ENCODE results near the gene HOXC5.

The HOXC5 gene

GRCh38 chr12:54011665-54012532 lies 21.0 kb upstream of the HOXC5 start:
- TF ChIP-seq CTCF (IDR thresholded peaks at IDR 0.05; ENCODE audit: borderline replicate concordance, control extremely low read depth, extremely low read depth, insufficient read depth, missing control alignments) = no peak
- in situ Hi-C loops (cut with MboI; ENCODE audit: low sequenced_read_pairs, unreplicated experiment) = no loop called here
- no peak for DNase-seq (ENCODE audit: low spot score)

GRCh38 chr12:54012631-54013409 lies 20.0 kb upstream of the HOXC5 start:
- in situ Hi-C loops (cut with MboI; ENCODE audit: low sequenced_read_pairs, unreplicated experiment) = no loop called here
- no peak for DNase-seq (ENCODE audit: low spot score)
- TF ChIP-seq CTCF (IDR thresholded peaks at IDR 0.05; ENCODE audit: borderline replicate concordance, control extremely low read depth, extremely low read depth, insufficient read depth, missing control alignments) = no peak

- no peak for TF ChIP-seq CTCF (IDR thresholded peaks at IDR 0.05; ENCODE audit: borderline replicate concordance, control extremely low read depth, extremely low read depth, insufficient read depth, missing control alignments)
- no peak for DNase-seq (ENCODE audit: low spot score)
- in situ Hi-C loops (cut with MboI; ENCODE audit: low sequenced_read_pairs, unreplicated experiment) = no loop called here
Measured at GRCh38 chr12:54014377-54015017, 18.4 kb upstream of the HOXC5 start.

GRCh38 chr12:54015018-54015931 lies 17.6 kb upstream of the HOXC5 start:
- no peak for TF ChIP-seq CTCF (IDR thresholded peaks at IDR 0.05; ENCODE audit: borderline replicate concordance, control extremely low read depth, extremely low read depth, insufficient read depth, missing control alignments)
- DNase-seq (ENCODE audit: low spot score) = no peak
- in situ Hi-C loops (cut with MboI; ENCODE audit: low sequenced_read_pairs, unreplicated experiment) = no loop called here

- no peak for TF ChIP-seq CTCF (IDR thresholded peaks at IDR 0.05; ENCODE audit: borderline replicate concordance, control extremely low read depth, extremely low read depth, insufficient read depth, missing control alignments)
- in situ Hi-C loops (cut with MboI; ENCODE audit: low sequenced_read_pairs, unreplicated experiment) = no loop called here
- no peak for DNase-seq (ENCODE audit: low spot score)
Measured at GRCh38 chr12:54016051-54016450, 16.8 kb upstream of the HOXC5 start.
